Small intestine (tissue), 7 donors: ENCODE data around the gene TMEM121. TPM values are rescaled to one million over a fixed set of nuclear protein-coding genes. Genes with fewer than 3 reads are reported as not detected.
"Not testable (repeated sequence)": the region's sequence is repeated elsewhere in the genome, so short reads cannot be mapped to it uniquely, and the experiment has no call there.

ENCODE experiments used
- DNase-seq, 2 donors: peaks; one replicate each; pipeline versions ENCODE4 v3.0.0 to v3.0.0-alpha.2; 2013
- FAIRE-seq: peaks from 2 replicates; lab custom pipeline; 2012; peaks lifted over from hg19 to GRCh38; lab: Jason Lieb, UNC
- H3K27ac ChIP-seq, 3 donors: one replicate each; pipeline ENCODE4 v1.5.1; 2013; ENCODE audit warnings: low read length in 2 of 3, mild to moderate bottlenecking in 2 of 3, control low read depth in 1 of 3, inconsistent platforms in 1 of 3, low read depth in 1 of 3, moderate library complexity in 1 of 3
- H3K27me3 ChIP-seq, 3 donors: one replicate each; pipeline ENCODE4 v1.6.1; 2013; ENCODE audit warnings: low read length in 3 of 3, inconsistent platforms in 1 of 3; ENCODE audit not compliant: control insufficient read depth in 3 of 3, insufficient read depth in 3 of 3
- H3K36me3 ChIP-seq, 3 donors: one replicate each; pipeline ENCODE4 v1.6.1; 2013; ENCODE audit warnings: low read length in 3 of 3, inconsistent platforms in 1 of 3, low read depth in 1 of 3, mild to moderate bottlenecking in 1 of 3, moderate library complexity in 1 of 3; ENCODE audit not compliant: control insufficient read depth in 3 of 3, insufficient read depth in 2 of 3
- H3K4me1 ChIP-seq, 3 donors: one replicate each; pipeline ENCODE4 v1.6.1; 2013; ENCODE audit warnings: low read length in 2 of 3, inconsistent platforms in 1 of 3, low read depth in 1 of 3, mild to moderate bottlenecking in 1 of 3, moderate library complexity in 1 of 3; ENCODE audit not compliant: control insufficient read depth in 3 of 3, insufficient read depth in 2 of 3
- H3K4me3 ChIP-seq, 3 donors: one replicate each; pipeline ENCODE4 v1.5.1; 2013; ENCODE audit warnings: low read length in 3 of 3, control low read depth in 1 of 3, inconsistent platforms in 1 of 3, low read depth in 1 of 3, mild to moderate bottlenecking in 1 of 3, moderate library complexity in 1 of 3
- H3K9me3 ChIP-seq, 2 donors: one replicate each; pipeline ENCODE4 v1.6.1; 2013; ENCODE audit warnings: low read depth in 1 of 2, low read length in 1 of 2; ENCODE audit not compliant: control insufficient read depth in 2 of 2, insufficient read depth in 1 of 2
- WGBS, 3 donors: extraction: QIAGEN DNeasy Blood & Tissue Kit; methylation state at CpG; one replicate each; pipeline ENCODE4 v1.1.7; 2013; 5-methylcytosine and 5-hydroxymethylcytosine counted together
- polyA plus RNA-seq, 4 donors: library from polyadenylated mRNA; stranded (reverse) in 3 of 4; unstranded in 1 of 4; fragments of 200-250 nt in 3 of 4; fragments of 120-200 nt in 1 of 4; gene quantifications; one replicate each; pipeline versions ENCODE4 v1.2.1 to v1.2.3, GENCODE V29; 2013
- donor health status: healthy with polysubstance abuse.
- donor health status: control.
- donor health status: control.
- donor health status: Bipolar disorder and iron deficiency.
- donor health status: healthy.

TMEM121 gene
- polyA plus RNA-seq, 4 donors: 1.5 to 2.0 TPM; not detected in 2

GRCh38 chr14:105538481-105539049 is 12.2 kb downstream of the TMEM121 start:
- FAIRE-seq (no peak), DNase-seq (no peak)
- Histone ChIP-seq H3K27ac (no peak overlapping the region), H3K27me3 (no peaks in the 10 kb centered on the region), H3K36me3 (no peaks in the 10 kb centered on the region), H3K4me3 (no peak overlapping the region), H3K9me3 (peaks cover 0 to 5% of the 10 kb centered on the region in 2 donors), H3K4me1 (no peaks in the 10 kb centered on the region)
- 77 to 85% (median 78%) methylated on average over 23 of the region's 23 CpGs for WGBS, 3 donors

- FAIRE-seq: no peak
- no peaks in the 10 kb centered on the region for H3K27me3 ChIP-seq
- H3K27ac ChIP-seq: no peak overlapping the region
- H3K9me3 ChIP-seq: peaks cover 0 to 5% of the 10 kb centered on the region in 2 donors
- H3K4me1 ChIP-seq: no peaks in the 10 kb centered on the region
- H3K36me3 ChIP-seq: no peaks in the 10 kb centered on the region
- H3K4me3 ChIP-seq: no peak overlapping the region
- DNase-seq: no peak
- WGBS, 3 donors: 71 to 78% (median 75%) methylated on average over 9 of the region's 9 CpGs
Observed at GRCh38 chr14:105540811-105541210, 14.4 kb downstream of the TMEM121 start.

- Histone ChIP-seq H3K27ac (no peak overlapping the region), H3K36me3 (no peaks in the 10 kb centered on the region), H3K9me3 (peaks cover 0 to 5% of the 10 kb centered on the region in 2 donors), H3K4me3 (no peak overlapping the region), H3K27me3 (no peaks in the 10 kb centered on the region), H3K4me1 (no peaks in the 10 kb centered on the region)
- 79 to 83% (median 80%) methylated on average over 19 of the region's 19 CpGs for WGBS, 3 donors
- DNase-seq (no peak), FAIRE-seq (no peak)
Observed at GRCh38 chr14:105541218-105541875, 15.0 kb downstream of the TMEM121 start.

GRCh38 chr14:105545676-105546075 is 19.3 kb downstream of the TMEM121 start:
- FAIRE-seq: not testable (repeated sequence)

GRCh38 chr14:105546410-105546809 is 20.0 kb downstream of the TMEM121 start:
- not testable (repeated sequence) for DNase-seq

More at GRCh38 chr14:105545676-105546075, 19.3 kb downstream of the TMEM121 start:
- DNase-seq, H3K4me1 ChIP-seq, H3K27ac ChIP-seq, H3K4me3 ChIP-seq, H3K27me3 ChIP-seq, H3K36me3 ChIP-seq, H3K9me3 ChIP-seq: not testable (repeated sequence)
- 33 to 64% (median 58%) methylated on average over 1 of the region's 1 CpG for WGBS, 3 donors

GRCh38 chr14:105547072-105547471 is 20.7 kb downstream of the TMEM121 start:
- not testable (repeated sequence) for H3K27me3 ChIP-seq, DNase-seq, H3K27ac ChIP-seq, H3K4me1 ChIP-seq, H3K9me3 ChIP-seq, H3K4me3 ChIP-seq, H3K36me3 ChIP-seq, FAIRE-seq
- WGBS, 3 donors: 91 to 93% (median 92%) methylated on average over 15 to 19 of the region's 24 CpGs

More at GRCh38 chr14:105546410-105546809, 20.0 kb downstream of the TMEM121 start:
- whole genome bisulfite sequencing, 3 donors: 90 to 95% (median 92%) methylated on average over 7 to 10 of the region's 20 CpGs
- not testable (repeated sequence) for H3K27ac ChIP-seq, H3K4me1 ChIP-seq, H3K4me3 ChIP-seq, H3K36me3 ChIP-seq, H3K27me3 ChIP-seq, H3K9me3 ChIP-seq, FAIRE-seq

GRCh38 chr14:105547741-105548169 is 21.4 kb downstream of the TMEM121 start:
- FAIRE-seq (no peak), DNase-seq (no peak)
- Histone ChIP-seq H3K27me3 (no peaks in the 10 kb centered on the region), H3K27ac (no peak overlapping the region), H3K4me3 (no peak overlapping the region), H3K36me3 (no peaks in the 10 kb centered on the region), H3K9me3 (peaks cover 0 to 7% of the 10 kb centered on the region in 2 donors), H3K4me1 (no peaks in the 10 kb centered on the region)
- 95% methylated on average over 38 of the region's 38 CpGs for WGBS, 3 donors

GRCh38 chr14:105549481-105549880 is 23.1 kb downstream of the TMEM121 start:
- Histone ChIP-seq H3K36me3 (no peaks in the 10 kb centered on the region), H3K4me3 (no peak overlapping the region), H3K27ac (no peak overlapping the region), H3K9me3 (peaks cover 0 to 2% of the 10 kb centered on the region in 2 donors), H3K27me3 (no peaks in the 10 kb centered on the region), H3K4me1 (no peaks in the 10 kb centered on the region)
- 91 to 94% (median 92%) methylated on average over 23 of the region's 23 CpGs for WGBS, 3 donors
- no peak for DNase-seq
- no peak for FAIRE-seq
